A549 (cell line): ENCODE results near the gene DTNB. TPM values are rescaled to one million over a fixed set of nuclear protein-coding genes. Genes with fewer than 3 reads are reported as not detected.

Experiments used
- ATAC-seq, 2 experiments: fragments of 200-7000 bp in 1 of 2; fragments of >200 bp in 1 of 2; cut with Nextera tagmentation in 1 of 2; cut with Tn5 transposase in 1 of 2; 3 replicates each; pipeline versions ENCODE4 v1.8.0 to v1.9.1; 2018 to 2020; ENCODE audit warnings: mild to moderate bottlenecking in 1 of 2, moderate library complexity in 1 of 2
- CTCF ChIA-PET: fragments of 300-600 bp; sonication (Branson Sonifier 250); formaldehyde crosslinking; extraction: SDS; loops from one replicate; lab custom pipeline; 2021; ENCODE audit warnings: antibody characterized with exemption, inconsistent platforms; lab: Yijun Ruan, JAX
- POLR2A ChIA-PET: fragments of 350-600 bp; formaldehyde crosslinking; extraction: SDS; loops from one replicate; lab custom pipeline; 2021; ENCODE audit warnings: antibody characterized with exemption, inconsistent platforms; lab: Yijun Ruan, JAX
- DNase-seq, 2 experiments: peaks; one replicate each; pipeline versions ENCODE4 v3.0.0 to v3.0.0-alpha.2; 2011 to 2016; ENCODE audit warnings: low read depth in 1 of 2, low spot score in 1 of 2
- FAIRE-seq: peaks from 2 replicates; lab custom pipeline; 2011; peaks lifted over from hg19 to GRCh38; lab: Jason Lieb, UNC
- H3K27ac ChIP-seq, 2 experiments: fragments of >200 bp; sonication (Bioruptor Twin); formaldehyde crosslinking; 3 replicates each; pipeline ENCODE4 v1.5.1; 2016 to 2017
- H3K4me1 ChIP-seq: fragments of >200 bp; sonication (Bioruptor Twin); formaldehyde crosslinking; 3 replicates; pipeline ENCODE4 v1.6.1; 2016
- H3K4me2 ChIP-seq: fragments of >200 bp; sonication (Bioruptor Twin); formaldehyde crosslinking; 3 replicates; pipeline ENCODE4 v1.6.1; 2016
- H3K4me3 ChIP-seq: fragments of >200 bp; sonication (Bioruptor Twin); formaldehyde crosslinking; 3 replicates; pipeline ENCODE4 v1.5.1; 2016
- H3K9me3 ChIP-seq: fragments of >200 bp; sonication (Bioruptor Twin); formaldehyde crosslinking; 3 replicates; pipeline ENCODE4 v1.6.1; 2016
- ATOH8 ChIP-seq: fragments of 250-450 bp; sonication (Bioruptor Pico); IDR thresholded peaks from 2 replicates; pipeline ENCODE4 v1.5.0; 2020; ENCODE audit warnings: low read depth, mild to moderate bottlenecking, moderate library complexity
- BHLHE40 ChIP-seq: IDR thresholded peaks from 2 replicates; pipeline ENCODE4 v1.6.1; 2012; ENCODE audit warnings: low read depth, low read length, inconsistent platforms
- CBX8 ChIP-seq: fragments of 200-600 bp; sonication (generic); IDR thresholded peaks from 2 replicates; pipeline ENCODE4 v1.6.1; 2016
- CEBPB ChIP-seq, 2 experiments: fragments of >200 bp in 1 of 2; sonication (Bioruptor Twin) in 1 of 2; formaldehyde crosslinking in 1 of 2; IDR thresholded peaks; 2 replicates each; pipeline ENCODE4 v1.6.1; 2012 to 2016
- EHF ChIP-seq: fragments of 250-450 bp; sonication (Bioruptor Pico); IDR thresholded peaks from 2 replicates; pipeline ENCODE4 v1.5.0; 2020; ENCODE audit warnings: mild to moderate bottlenecking
- EHMT2 ChIP-seq: fragments of 200-600 bp; sonication (generic); IDR thresholded peaks from 2 replicates; pipeline ENCODE4 v1.6.1; 2016; ENCODE audit warnings: antibody characterized with exemption, low read depth, mild to moderate bottlenecking, moderate library complexity
- HDAC2 ChIP-seq: fragments of 200-600 bp; sonication (generic); IDR thresholded peaks from 2 replicates; pipeline ENCODE4 v1.6.1; 2016
- HES2 ChIP-seq: fragments of >200 bp; sonication (Bioruptor Twin); formaldehyde crosslinking; IDR thresholded peaks from 2 replicates; pipeline ENCODE4 v1.6.1; 2016
- HEYL ChIP-seq: fragments of 250-450 bp; sonication (Bioruptor Pico); IDR thresholded peaks from 2 replicates; pipeline ENCODE4 v1.8.0; 2021; ENCODE audit warnings: mild to moderate bottlenecking, moderate library complexity
- KDM1A ChIP-seq: fragments of 200-600 bp; sonication (generic); IDR thresholded peaks from 2 replicates; pipeline ENCODE4 v1.6.1; 2016; ENCODE audit warnings: low read depth, mild to moderate bottlenecking
- MAFK ChIP-seq: fragments of 450-650 bp; IDR thresholded peaks from 2 replicates; pipeline ENCODE4 v1.6.1; 2014; ENCODE audit not compliant: partially characterized antibody
- MAX ChIP-seq: IDR thresholded peaks from 2 replicates; pipeline ENCODE4 v1.6.1; 2012
- NFE2L2 ChIP-seq: fragments of 150-350 bp; conservative IDR thresholded peaks from 2 replicates; pipeline ENCODE4 v1.6.1; 2014; ENCODE audit warnings: low read length
- POLR2A ChIP-seq: IDR thresholded peaks from 2 replicates; pipeline ENCODE4 v1.6.1; 2012; ENCODE audit warnings: mild to moderate bottlenecking, low read length
- RAD21 ChIP-seq, 2 experiments: fragments of >200 bp in 1 of 2; sonication (Bioruptor Twin) in 1 of 2; formaldehyde crosslinking in 1 of 2; IDR thresholded peaks in 1 of 2; conservative IDR thresholded peaks in 1 of 2; 2 replicates in 1 of 2; 3 replicates in 1 of 2; pipeline ENCODE4 v1.6.1; 2012 to 2018; ENCODE audit warnings: inconsistent platforms in 1 of 2
- RCOR1 ChIP-seq: fragments of 150-350 bp; IDR thresholded peaks from 2 replicates; pipeline ENCODE4 v1.6.1; 2014; ENCODE audit warnings: antibody characterized with exemption, low read length, low read depth
- RFX5 ChIP-seq: fragments of 450-650 bp; IDR thresholded peaks from 2 replicates; pipeline ENCODE4 v1.7.1; 2014; ENCODE audit warnings: antibody characterized with exemption, mild to moderate bottlenecking, moderate library complexity
- SMC3 ChIP-seq: fragments of >200 bp; sonication (Bioruptor Twin); formaldehyde crosslinking; IDR thresholded peaks from 3 replicates; pipeline ENCODE4 v1.6.1; 2018; ENCODE audit warnings: inconsistent platforms
- ZC3H11A ChIP-seq: fragments of 450-650 bp; IDR thresholded peaks from 2 replicates; pipeline ENCODE4 v1.6.1; 2014; ENCODE audit warnings: antibody characterized with exemption, mild to moderate bottlenecking
- ZSCAN20 ChIP-seq: fragments of 250-450 bp; sonication (Bioruptor Pico); IDR thresholded peaks from 2 replicates; pipeline ENCODE4 v1.8.0; 2022; ENCODE audit warnings: mild to moderate bottlenecking, moderate library complexity
- WGBS: methylation state at CpG from one replicate; pipeline ENCODE4 v1.1.6; 2017; ENCODE audit errors: missing lambda C conversion rate; 5-methylcytosine and 5-hydroxymethylcytosine counted together
- polyA plus RNA-seq, 4 experiments: library from polyadenylated mRNA; depleted of rRNA in 3 of 4; stranded (reverse); fragments of >200 nt; fragmentation: RNase III in 1 of 4; extraction: RNeasy Plus Mini Kit Qiagen cat#74134 plus additional on column Dnase treatment in 1 of 4; gene quantifications; 2 replicates in 3 of 4; 3 replicates in 1 of 4; pipeline ENCODE4 v1.2.3, GENCODE V29; 2011 to 2017
- TF ChIP-seq, protein P1 (sequence below): fragments of 150-350 bp; IDR thresholded peaks from 2 replicates; pipeline ENCODE4 v1.6.1; 2014; ENCODE audit warnings: low read depth, mild to moderate bottlenecking, low read length
- TF ChIP-seq, protein P2 (sequence below): fragments of 250-450 bp; sonication (Bioruptor Pico); IDR thresholded peaks from 2 replicates; pipeline ENCODE4 v1.5.0; 2021; ENCODE audit warnings: mild to moderate bottlenecking, moderate library complexity, borderline replicate concordance

Gene DTNB
- polyA plus RNA-seq, 2 of the 4 experiments (the other 2 are of a cell fraction) = 11.2 to 32.6 TPM

DNA sequence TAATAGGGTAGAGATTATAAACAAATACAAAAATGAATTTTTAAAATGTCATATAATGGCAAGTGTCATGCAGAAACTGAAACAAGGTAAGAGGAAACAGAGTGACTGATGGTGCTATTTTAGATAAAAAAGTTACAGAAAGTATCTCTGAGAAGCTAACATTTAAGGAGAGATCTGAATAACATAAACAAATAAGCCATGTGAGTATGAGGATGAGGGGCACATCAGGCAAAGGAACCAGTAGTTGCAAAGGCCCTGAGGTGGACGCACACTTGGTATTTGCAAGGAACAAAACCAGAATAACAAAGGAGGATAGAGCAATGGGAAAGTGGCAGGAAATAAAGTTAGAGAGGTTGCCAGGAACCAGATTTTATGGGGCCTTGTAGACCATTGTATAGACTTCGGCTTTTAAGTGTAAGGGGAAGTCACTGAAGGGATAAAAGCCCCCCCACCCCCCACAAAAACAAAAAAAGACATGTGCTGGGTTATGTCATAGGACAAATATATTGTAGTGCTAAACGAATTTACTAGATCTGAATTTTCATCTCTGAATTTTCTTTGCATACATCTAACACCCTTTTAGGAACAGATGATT lies 159.2 kb downstream of the DTNB start:
- no peak for TF ChIP-seq RAD21 (conservative IDR thresholded peaks at IDR 0.05 in 1 of 2, IDR thresholded peaks at IDR 0.05 in 1 of 2)
- no peak for TF ChIP-seq RCOR1
- TF ChIP-seq MAFK = no peak
- no peak for TF ChIP-seq KDM1A
- no peak for TF ChIP-seq ATOH8 (CRISPR knock-in tag)
- TF ChIP-seq, protein P1, sequence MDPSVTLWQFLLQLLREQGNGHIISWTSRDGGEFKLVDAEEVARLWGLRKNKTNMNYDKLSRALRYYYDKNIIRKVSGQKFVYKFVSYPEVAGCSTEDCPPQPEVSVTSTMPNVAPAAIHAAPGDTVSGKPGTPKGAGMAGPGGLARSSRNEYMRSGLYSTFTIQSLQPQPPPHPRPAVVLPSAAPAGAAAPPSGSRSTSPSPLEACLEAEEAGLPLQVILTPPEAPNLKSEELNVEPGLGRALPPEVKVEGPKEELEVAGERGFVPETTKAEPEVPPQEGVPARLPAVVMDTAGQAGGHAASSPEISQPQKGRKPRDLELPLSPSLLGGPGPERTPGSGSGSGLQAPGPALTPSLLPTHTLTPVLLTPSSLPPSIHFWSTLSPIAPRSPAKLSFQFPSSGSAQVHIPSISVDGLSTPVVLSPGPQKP = no peak
- TF ChIP-seq CBX8 = no peak
- no peak for TF ChIP-seq BHLHE40
- no peak for TF ChIP-seq ZC3H11A
- TF ChIP-seq, protein P2, sequence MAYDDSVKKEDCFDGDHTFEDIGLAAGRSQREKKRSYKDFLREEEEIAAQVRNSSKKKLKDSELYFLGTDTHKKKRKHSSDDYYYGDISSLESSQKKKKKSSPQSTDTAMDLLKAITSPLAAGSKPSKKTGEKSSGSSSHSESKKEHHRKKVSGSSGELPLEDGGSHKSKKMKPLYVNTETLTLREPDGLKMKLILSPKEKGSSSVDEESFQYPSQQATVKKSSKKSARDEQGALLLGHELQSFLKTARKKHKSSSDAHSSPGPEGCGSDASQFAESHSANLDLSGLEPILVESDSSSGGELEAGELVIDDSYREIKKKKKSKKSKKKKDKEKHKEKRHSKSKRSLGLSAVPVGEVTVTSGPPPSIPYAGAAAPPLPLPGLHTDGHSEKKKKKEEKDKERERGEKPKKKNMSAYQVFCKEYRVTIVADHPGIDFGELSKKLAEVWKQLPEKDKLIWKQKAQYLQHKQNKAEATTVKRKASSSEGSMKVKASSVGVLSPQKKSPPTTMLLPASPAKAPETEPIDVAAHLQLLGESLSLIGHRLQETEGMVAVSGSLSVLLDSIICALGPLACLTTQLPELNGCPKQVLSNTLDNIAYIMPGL (CRISPR knock-in tag) = no peak
- TF ChIP-seq HES2 = no peak
- TF ChIP-seq CEBPB (IDR thresholded peaks at IDR 0.05) = no peak
- no peak for TF ChIP-seq EHF (CRISPR knock-in tag)
- TF ChIP-seq RFX5 = no peak
- TF ChIP-seq SMC3 = no peak
- TF ChIP-seq POLR2A = no peak
- peak overlapping the region in 1 of 2 experiments; percentile 23; a peak in 1 of 6 replicates for H3K27ac ChIP-seq
- H3K4me2 ChIP-seq = no peak overlapping the region
- peaks cover 30% of the 10 kb centered on the region for H3K4me1 ChIP-seq
- ATAC-seq = no peak
- H3K4me3 ChIP-seq = no peak overlapping the region
- no peak for DNase-seq
- WGBS = 87% methylated on average over 3 of the region's 3 CpGs
- ChIA-PET CTCF (interaction anchor here (0.7 kb wide), 1 partner anchor 152 kb away, joined by 3 read pairs; no protein-coding TSS in a partner anchor), POLR2A (no interaction called here)
- H3K9me3 ChIP-seq = peaks cover 6% of the 10 kb centered on the region
- FAIRE-seq = peak; percentile 54

GRCh38 chr2:25512707-25513106 lies 160.7 kb downstream of the DTNB start:
- peak in 1 of 2 experiments; percentile 77; a peak in 3 of 6 replicates for ATAC-seq
- TF ChIP-seq HDAC2 (no peak), CBX8 (no peak), ZSCAN20 (CRISPR knock-in tag) (no peak), NFE2L2 (no peak), EHMT2 (no peak), RFX5 (no peak), MAX (no peak), HEYL (CRISPR knock-in tag) (no peak)
- TF ChIP-seq, all 56 proteins: peak for 0
- Histone ChIP-seq H3K4me2 (peak overlapping the region; percentile 33), H3K4me3 (no peak overlapping the region), H3K9me3 (peaks cover 6% of the 10 kb centered on the region), H3K4me1 (peaks cover 30% of the 10 kb centered on the region), H3K27ac (peak overlapping the region in 1 of 2 experiments; percentile 34; a peak in 1 of 6 replicates)
- ChIA-PET POLR2A (no interaction called here), CTCF (interaction anchor here (1.0 to 1.8 kb wide), 5 partner anchors 8 to 203 kb away, joined by 3 to 8 read pairs (median 4); no protein-coding TSS in a partner anchor)
- WGBS = 43% methylated on average over 3 of the region's 3 CpGs
- DNase-seq (peak in 1 of 2 experiments; percentile 57), FAIRE-seq (no peak)
